CD4-positive, alpha-beta T cell (primary cell): ENCODE measurements around the gene CGNL1. TPM values are rescaled to one million over a fixed set of nuclear protein-coding genes. Genes with fewer than 3 reads are reported as not detected.
A peak's percentile ranks its signal among the peaks of the same experiment; 100 is the strongest.

Experiments
- ATAC-seq: fragments of 200-7000 bp; cut with Tn5 transposase; one replicate; pipeline ENCODE4 v1.10.0; 2022; ENCODE audit warnings: mild to moderate bottlenecking; ENCODE audit not compliant: poor library complexity
- CTCF ChIA-PET: fragments of 350-600 bp; sonication (Branson Sonifier 250); formaldehyde crosslinking; loops from one replicate; lab custom pipeline; 2021; ENCODE audit warnings: antibody characterized with exemption, inconsistent platforms; lab: Charles Lee
- POLR2A ChIA-PET: fragments of 350-600 bp; sonication (Branson Sonifier 250); formaldehyde crosslinking; loops from one replicate; lab custom pipeline; 2021; ENCODE audit warnings: antibody characterized with exemption, inconsistent platforms; lab: Charles Lee
- DNase-seq, 14 experiments: peaks; one replicate each; pipeline ENCODE4 v3.0.0-alpha.2; 2013 to 2020; ENCODE audit warnings: mixed read lengths in 2 of 14
- H3K27ac ChIP-seq, 2 donors: one replicate each; pipeline versions ENCODE4 v1.5.1 to v1.7.0; 2013; ENCODE audit warnings: low read length in 2 of 2, low read depth in 1 of 2, mild to moderate bottlenecking in 1 of 2
- H3K27me3 ChIP-seq, 2 experiments: 1 replicate in 1 of 2; 2 replicates in 1 of 2; pipeline versions ENCODE4 v1.6.1 to v1.7.0; 2013; ENCODE audit warnings: low read length in 2 of 2, control low read depth in 1 of 2, mild to moderate bottlenecking in 1 of 2, moderate library complexity in 1 of 2; ENCODE audit not compliant: insufficient read depth in 2 of 2, control insufficient read depth in 1 of 2
- H3K36me3 ChIP-seq: one replicate; pipeline ENCODE4 v1.6.1; 2013; ENCODE audit warnings: low read length, control low read depth; ENCODE audit not compliant: insufficient read depth
- H3K4me1 ChIP-seq: one replicate; pipeline ENCODE4 v1.6.1; 2013; ENCODE audit warnings: low read length, control low read depth; ENCODE audit not compliant: insufficient read depth
- H3K4me3 ChIP-seq: one replicate; pipeline ENCODE4 v1.5.1; 2013; ENCODE audit warnings: mild to moderate bottlenecking, low read length, moderate library complexity
- H3K9me3 ChIP-seq, 2 experiments: 1 replicate in 1 of 2; 2 replicates in 1 of 2; pipeline versions ENCODE4 v1.6.1 to v1.7.0; 2013; ENCODE audit warnings: low read length in 2 of 2, mild to moderate bottlenecking in 2 of 2, control low read depth in 1 of 2, moderate library complexity in 1 of 2; ENCODE audit not compliant: control insufficient read depth in 1 of 2, insufficient read depth in 1 of 2
- H3K27ac Mint-ChIP-seq: one replicate; pipeline ENCODE4 v1.8.0; 2020; ENCODE audit warnings: mixed read lengths
- H3K27me3 Mint-ChIP-seq: one replicate; pipeline ENCODE4 v1.8.0; 2021; ENCODE audit warnings: mixed read lengths
- H3K36me3 Mint-ChIP-seq: one replicate; pipeline ENCODE4 v1.8.0; 2021; ENCODE audit warnings: low read depth, mixed read lengths
- H3K4me1 Mint-ChIP-seq: one replicate; pipeline ENCODE4 v1.8.0; 2021; ENCODE audit warnings: low read depth, mixed read lengths
- H3K4me3 Mint-ChIP-seq: one replicate; pipeline ENCODE4 v1.8.0; 2020; ENCODE audit warnings: mild to moderate bottlenecking, mixed read lengths
- H3K9me3 Mint-ChIP-seq: one replicate; pipeline ENCODE4 v1.8.0; 2020; ENCODE audit warnings: mixed read lengths
- intact Hi-C, 2 experiments: fragments of 100-400 bp; cut with DNase I in 1 of 2; cut with micrococcal nuclease in 1 of 2; formaldehyde crosslinking; loops; one replicate each; pipeline versions ENCODE4 v1.15.1 to v1.9.0; 2023 to 2025; cut with DNase I, micrococcal nuclease
- total RNA-seq, 174 experiments: library from RNA in 2 of 174; stranded (reverse) in 2 of 174; gene quantifications; one replicate each; pipeline ENCODE4 v1.2.3 and lab custom pipeline; 2021 to 2026
- TF ChIP-seq, protein P1 (sequence below): fragments of 200-600 bp; IDR thresholded peaks from one replicate; pipeline ENCODE4 v1.8.0; 2022; ENCODE audit warnings: antibody characterized with exemption, mild to moderate bottlenecking

Gene CGNL1
- total RNA-seq, 2 experiments from 2014 or later, result not detected

DNA sequence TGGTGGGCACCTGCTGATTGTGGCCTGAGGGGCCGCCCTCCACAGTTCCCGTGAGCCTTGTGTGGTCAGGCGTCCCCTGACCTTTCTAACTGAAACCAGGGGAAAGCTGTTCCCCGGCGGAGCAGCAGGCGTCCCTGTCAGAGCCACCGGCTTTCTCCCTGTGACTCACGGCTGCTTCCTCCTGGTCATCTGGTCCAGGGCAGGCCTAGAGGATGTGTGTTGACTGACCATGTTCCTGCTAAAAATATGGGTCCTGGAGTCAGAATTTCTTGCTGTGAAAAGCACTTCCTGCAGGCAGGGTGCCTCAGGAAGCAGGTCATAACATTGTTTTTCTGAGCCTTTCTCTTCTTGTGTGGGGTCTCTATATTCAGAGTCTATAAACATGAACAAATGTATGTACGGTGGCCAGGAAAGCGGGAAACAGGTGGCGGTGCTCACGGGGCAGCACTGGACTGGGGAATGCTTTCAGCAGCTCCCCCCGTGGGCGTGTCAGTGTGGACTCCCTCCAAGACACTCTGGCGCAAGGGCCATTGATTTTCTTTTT lies 38.4 kb upstream of the CGNL1 start:
- Histone ChIP-seq H3K4me1 (no peaks in the 10 kb centered on the region), H3K27ac (no peak overlapping the region), H3K9me3 (no peaks in the 10 kb centered on the region), H3K36me3 (no peaks in the 10 kb centered on the region), H3K27me3 (no peaks in the 10 kb centered on the region), H3K4me3 (no peak overlapping the region)
- Mint-ChIP-seq H3K4me3 (no peak overlapping the region), H3K27me3 (peaks cover 9% of the 10 kb centered on the region), H3K4me1 (no peaks in the 10 kb centered on the region), H3K27ac (no peak overlapping the region), H3K36me3 (no peaks in the 10 kb centered on the region), H3K9me3 (no peaks in the 10 kb centered on the region)
- CTCF ChIA-PET, result no interaction called here
- intact Hi-C loops, result no loop called here
- POLR2A ChIA-PET, result no interaction called here
- DNase-seq, result no peak
- ATAC-seq, result no peak
- TF ChIP-seq, protein P1, sequence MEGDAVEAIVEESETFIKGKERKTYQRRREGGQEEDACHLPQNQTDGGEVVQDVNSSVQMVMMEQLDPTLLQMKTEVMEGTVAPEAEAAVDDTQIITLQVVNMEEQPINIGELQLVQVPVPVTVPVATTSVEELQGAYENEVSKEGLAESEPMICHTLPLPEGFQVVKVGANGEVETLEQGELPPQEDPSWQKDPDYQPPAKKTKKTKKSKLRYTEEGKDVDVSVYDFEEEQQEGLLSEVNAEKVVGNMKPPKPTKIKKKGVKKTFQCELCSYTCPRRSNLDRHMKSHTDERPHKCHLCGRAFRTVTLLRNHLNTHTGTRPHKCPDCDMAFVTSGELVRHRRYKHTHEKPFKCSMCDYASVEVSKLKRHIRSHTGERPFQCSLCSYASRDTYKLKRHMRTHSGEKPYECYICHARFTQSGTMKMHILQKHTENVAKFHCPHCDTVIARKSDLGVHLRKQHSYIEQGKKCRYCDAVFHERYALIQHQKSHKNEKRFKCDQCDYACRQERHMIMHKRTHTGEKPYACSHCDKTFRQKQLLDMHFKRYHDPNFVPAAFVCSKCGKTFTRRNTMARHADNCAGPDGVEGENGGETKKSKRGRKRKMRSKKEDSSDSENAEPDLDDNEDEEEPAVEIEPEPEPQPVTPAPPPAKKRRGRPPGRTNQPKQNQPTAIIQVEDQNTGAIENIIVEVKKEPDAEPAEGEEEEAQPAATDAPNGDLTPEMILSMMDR, result no peak

DNA sequence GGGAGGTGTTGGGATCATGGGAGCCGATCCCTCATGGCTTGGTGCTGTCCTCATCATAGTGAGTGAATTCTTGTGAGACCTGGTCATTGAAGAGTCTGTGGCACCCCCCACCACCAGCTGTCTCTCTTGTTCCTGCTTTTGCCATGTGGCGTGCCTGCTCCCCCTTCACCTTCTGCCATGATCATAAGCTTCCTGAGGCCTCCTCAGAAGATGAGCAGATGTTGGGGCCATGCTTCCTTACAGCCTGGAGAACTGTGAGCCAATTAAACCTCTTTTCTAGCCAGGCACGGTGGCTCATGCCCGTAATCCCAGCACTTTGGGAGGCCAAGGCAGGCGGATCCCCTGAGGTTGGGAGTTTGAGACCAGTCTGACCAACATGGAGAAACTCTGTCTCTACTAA lies 37.0 kb upstream of the CGNL1 start:
- Mint-ChIP-seq H3K36me3 (no peaks in the 10 kb centered on the region), H3K9me3 (no peaks in the 10 kb centered on the region), H3K27me3 (peaks cover 5% of the 10 kb centered on the region), H3K27ac (no peak overlapping the region), H3K4me1 (no peaks in the 10 kb centered on the region), H3K4me3 (no peak overlapping the region)
- H3K4me3 ChIP-seq, result no peak overlapping the region
- no peaks in the 10 kb centered on the region for H3K4me1 ChIP-seq
- intact Hi-C loops, result no loop called here
- CTCF ChIA-PET, result interaction anchor here (0.6 kb wide), 1 partner anchor 282 kb away, joined by 3 read pairs; no protein-coding TSS in a partner anchor
- TF ChIP-seq, protein P1, result no peak
- ATAC-seq (no peak), DNase-seq (no peak)
- H3K36me3 ChIP-seq, result no peaks in the 10 kb centered on the region
- H3K9me3 ChIP-seq, result peaks cover 0 to 4% of the 10 kb centered on the region in 2 experiments
- POLR2A ChIA-PET, result no interaction called here
- H3K27me3 ChIP-seq, result no peaks in the 10 kb centered on the region
- H3K27ac ChIP-seq, result no peak overlapping the region

DNA sequence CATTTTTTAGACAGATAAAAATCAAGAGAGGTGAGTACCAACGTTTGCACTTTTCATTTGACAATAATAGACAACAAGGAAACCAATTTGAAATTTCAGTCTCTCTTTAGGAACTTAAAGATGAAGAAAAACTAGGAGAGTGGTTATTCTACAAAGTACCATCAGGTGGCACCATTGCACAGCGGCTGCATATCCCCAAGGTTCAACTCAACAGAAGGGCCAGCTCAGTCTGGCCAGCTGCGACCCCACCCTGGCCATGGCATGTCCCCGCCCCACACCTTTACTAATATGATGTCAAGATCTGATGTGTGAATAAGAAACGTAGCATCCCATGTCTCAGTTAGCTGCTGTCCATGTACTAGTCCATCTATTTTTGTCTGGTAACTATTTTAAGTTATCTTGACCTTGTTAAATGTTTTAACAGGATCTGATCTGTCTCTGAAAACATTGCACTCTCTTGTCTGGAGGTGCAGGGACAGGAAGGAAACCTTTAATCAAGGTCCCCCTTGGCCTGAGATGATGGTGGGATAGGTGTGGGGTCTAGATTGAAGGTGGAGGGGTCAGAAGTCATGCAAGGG lies 35.5 kb upstream of the CGNL1 start:
- H3K9me3 Mint-ChIP-seq, result no peaks in the 10 kb centered on the region
- Histone ChIP-seq H3K4me1 (no peaks in the 10 kb centered on the region), H3K36me3 (no peaks in the 10 kb centered on the region), H3K9me3 (peaks cover 0 to 4% of the 10 kb centered on the region in 2 experiments), H3K27me3 (no peaks in the 10 kb centered on the region), H3K4me3 (no peak overlapping the region), H3K27ac (no peak overlapping the region)
- no peak overlapping the region for H3K4me3 Mint-ChIP-seq
- TF ChIP-seq, protein P1, result peak; percentile 77
- no peak overlapping the region for H3K27ac Mint-ChIP-seq
- DNase-seq (peak in 6 of 14 experiments; percentile 10 to 57 (median 39)), ATAC-seq (no peak)
- ChIA-PET POLR2A (no interaction called here), CTCF (interaction anchor here (0.6 to 1.3 kb wide), 4 partner anchors 34 to 187 kb away, joined by 3 to 5 read pairs (median 4); no protein-coding TSS in a partner anchor)
- intact Hi-C loops, result loop anchor here (1.0 to 5.0 kb wide), 3 partner anchors 187 to 522 kb away; no protein-coding TSS in a partner anchor
- H3K4me1 Mint-ChIP-seq, result no peaks in the 10 kb centered on the region
- H3K36me3 Mint-ChIP-seq, result no peaks in the 10 kb centered on the region
- H3K27me3 Mint-ChIP-seq, result no peaks in the 10 kb centered on the region
